MCF 10A (cell line): ENCODE measurements around the gene YPEL2. TPM values are rescaled to one million over a fixed set of nuclear protein-coding genes. Genes with fewer than 3 reads are reported as not detected.

ENCODE experiments used
- BruUV-seq: library from RNA; stranded (reverse); fragments of 400-500 nt; replicated peaks from 2 replicates; lab custom pipeline; 2021; lab: Mats Ljungman, UMichigan
- CTCF ChIA-PET: fragments of 300-600 bp; sonication (Branson Sonifier 250); formaldehyde crosslinking; extraction: SDS; loops from one replicate; lab custom pipeline; 2021; ENCODE audit warnings: antibody characterized with exemption, inconsistent platforms; lab: Yijun Ruan, JAX
- POLR2A ChIA-PET: fragments of 300-600, 350-650 bp; sonication (Branson Sonifier 250); formaldehyde crosslinking; extraction: SDS; loops from one replicate; lab custom pipeline; 2020; ENCODE audit warnings: antibody characterized with exemption, inconsistent platforms; lab: Yijun Ruan, JAX
- DNase-seq: peaks from one replicate; pipeline ENCODE4 v3.0.0-alpha.2; 2018; ENCODE audit not compliant: unreplicated experiment
- H3K27ac Mint-ChIP-seq: one replicate; pipeline ENCODE4 v1.8.0; 2022; ENCODE audit warnings: mild to moderate bottlenecking, low read depth, mixed read lengths; ENCODE audit not compliant: unreplicated experiment
- H3K27me3 Mint-ChIP-seq: one replicate; pipeline ENCODE4 v1.8.0; 2022; ENCODE audit warnings: mixed read lengths; ENCODE audit not compliant: insufficient read depth, unreplicated experiment
- H3K36me3 Mint-ChIP-seq: one replicate; pipeline ENCODE4 v1.8.0; 2022; ENCODE audit warnings: mild to moderate bottlenecking, moderate library complexity, mixed read lengths; ENCODE audit not compliant: insufficient read depth, unreplicated experiment
- H3K4me1 Mint-ChIP-seq: one replicate; pipeline ENCODE4 v1.8.0; 2022; ENCODE audit warnings: mixed read lengths; ENCODE audit not compliant: insufficient read depth, unreplicated experiment
- H3K4me3 Mint-ChIP-seq: one replicate; pipeline ENCODE4 v1.8.0; 2022; ENCODE audit warnings: mild to moderate bottlenecking, moderate library complexity, mixed read lengths; ENCODE audit not compliant: unreplicated experiment
- H3K9me3 Mint-ChIP-seq: one replicate; pipeline ENCODE4 v1.8.0; 2022; ENCODE audit warnings: mixed read lengths; ENCODE audit not compliant: unreplicated experiment
- CTCF ChIP-seq: fragments of 200-600 bp; IDR thresholded peaks from one replicate; pipeline ENCODE4 v1.8.0; 2022; ENCODE audit warnings: antibody characterized with exemption, mild to moderate bottlenecking; ENCODE audit not compliant: unreplicated experiment
- intact Hi-C: fragments of 100-400 bp; cut with micrococcal nuclease; formaldehyde crosslinking; loops from 2 replicates; pipeline ENCODE4 v1.14.1; 2022
- total RNA-seq: library from RNA; stranded (reverse); gene quantifications from 2 replicates; pipeline ENCODE4 v1.2.3, GENCODE V29; 2022

YPEL2 gene
- total RNA-seq, 1 experiment from 2014 or later, result 2.1 TPM

DNA sequence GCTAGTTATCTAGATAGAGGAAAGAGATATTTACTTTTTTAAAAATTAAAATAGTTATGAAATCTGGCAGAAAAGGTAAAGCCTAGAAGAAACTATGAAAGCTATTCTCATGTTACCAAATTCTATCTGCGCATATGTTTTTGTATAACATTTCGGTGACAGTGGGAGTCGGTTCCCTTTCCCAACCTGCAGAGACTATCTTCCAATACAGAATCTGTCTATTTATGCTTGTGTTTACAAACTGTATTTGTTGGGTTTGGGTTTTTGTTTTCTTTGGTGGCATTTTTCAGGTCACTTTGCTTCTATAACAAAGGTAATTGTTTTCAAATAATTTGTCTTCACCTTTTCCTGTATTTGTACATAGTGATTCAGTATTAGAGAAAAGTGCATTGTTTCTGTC lies 69.8 kb downstream of the YPEL2 start:
- POLR2A ChIA-PET, result no interaction called here
- intact Hi-C loops, result no loop called here
- CTCF ChIA-PET, result interaction anchor here (0.6 to 1.1 kb wide), 2 partner anchors 35 to 246 kb away, joined by 3 read pairs; partner anchors contain the start of gene SKA2
- Mint-ChIP-seq H3K9me3 (no peaks in the 10 kb centered on the region), H3K4me3 (no peak overlapping the region), H3K27me3 (no peaks in the 10 kb centered on the region), H3K36me3 (peaks cover 9% of the 10 kb centered on the region), H3K4me1 (no peaks in the 10 kb centered on the region), H3K27ac (no peak overlapping the region)
- no TSS peak for BruUV-seq
- no peak for DNase-seq
- no peak for TF ChIP-seq CTCF

GRCh38 chr17:59401725-59402124 lies 70.3 kb downstream of the YPEL2 start:
- Mint-ChIP-seq H3K36me3 (peaks cover 4% of the 10 kb centered on the region), H3K27me3 (no peaks in the 10 kb centered on the region), H3K9me3 (no peaks in the 10 kb centered on the region), H3K27ac (no peak overlapping the region), H3K4me3 (no peak overlapping the region), H3K4me1 (no peaks in the 10 kb centered on the region)
- no TSS peak for BruUV-seq
- TF ChIP-seq CTCF, result no peak
- ChIA-PET CTCF (interaction anchor here (1.0 to 1.1 kb wide), 2 partner anchors 36 to 40 kb away, joined by 3 to 6 read pairs; no protein-coding TSS in a partner anchor), POLR2A (interaction anchor here (1.0 kb wide), 1 partner anchor 11 kb away, joined by 4 read pairs; no protein-coding TSS in a partner anchor)
- intact Hi-C loops, result no loop called here
- no peak for DNase-seq

- peaks cover 4% of the 10 kb centered on the region for H3K36me3 Mint-ChIP-seq
- H3K27ac Mint-ChIP-seq, result no peak overlapping the region
- no peaks in the 10 kb centered on the region for H3K4me1 Mint-ChIP-seq
- intact Hi-C loops, result no loop called here
- BruUV-seq, result no TSS peak
- no peak for TF ChIP-seq CTCF
- H3K9me3 Mint-ChIP-seq, result no peaks in the 10 kb centered on the region
- no peak overlapping the region for H3K4me3 Mint-ChIP-seq
- POLR2A ChIA-PET, result interaction anchor here (0.7 to 1.0 kb wide), 2 partner anchors 12 to 614 kb away, joined by 3 to 4 read pairs; no protein-coding TSS in a partner anchor
- CTCF ChIA-PET, result interaction anchor here (1.0 kb wide), 1 partner anchor 39 kb away, joined by 6 read pairs; no protein-coding TSS in a partner anchor
- DNase-seq, result no peak
- no peaks in the 10 kb centered on the region for H3K27me3 Mint-ChIP-seq
Measured at GRCh38 chr17:59402760-59403159, 71.3 kb downstream of the YPEL2 start.

DNA sequence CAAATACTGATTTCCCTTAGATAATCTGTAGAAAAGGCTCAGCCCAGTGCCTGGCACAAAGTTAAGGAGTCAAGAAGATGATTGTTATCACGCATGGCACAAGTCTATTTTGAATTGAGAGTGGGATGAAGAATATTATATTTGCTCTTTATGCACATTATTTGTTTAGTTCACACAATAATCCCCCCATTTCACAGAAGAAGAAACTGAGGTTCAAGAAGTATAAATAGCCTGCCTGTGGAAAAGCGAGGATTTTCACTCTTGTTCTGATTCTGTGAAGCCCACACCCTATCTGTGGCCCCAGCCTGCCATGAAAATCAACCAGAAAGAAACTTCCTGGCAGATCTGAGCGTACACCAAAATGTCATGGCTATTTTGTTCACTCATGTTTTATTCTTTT lies 73.0 kb downstream of the YPEL2 start:
- Mint-ChIP-seq H3K4me1 (no peaks in the 10 kb centered on the region), H3K27ac (no peak overlapping the region), H3K9me3 (no peaks in the 10 kb centered on the region), H3K27me3 (no peaks in the 10 kb centered on the region), H3K4me3 (no peak overlapping the region), H3K36me3 (peaks cover 4% of the 10 kb centered on the region)
- ChIA-PET CTCF (interaction anchor here (0.7 kb wide), 1 partner anchor 536 kb away, joined by 3 read pairs; no protein-coding TSS in a partner anchor), POLR2A (interaction anchor here (0.5 to 1.3 kb wide), 2 partner anchors 9 to 42 kb away, joined by 3 to 4 read pairs; no protein-coding TSS in a partner anchor)
- intact Hi-C loops, result no loop called here
- no peak for DNase-seq
- no TSS peak for BruUV-seq
- TF ChIP-seq CTCF, result no peak
